Activated T-cell treated with anti-CD3 and anti-CD28 coated beads, Interleukin-2, amount 50 U/mL, for 72 hours (primary cell): Measurements from ENCODE around the gene INPP4B. TPM values are rescaled to one million over a fixed set of nuclear protein-coding genes. Genes with fewer than 3 reads are reported as not detected.
A peak's percentile ranks its signal among the peaks of the same experiment; 100 is the strongest.
"Not testable (repeated sequence)": the region's sequence is repeated elsewhere in the genome, so short reads cannot be mapped to it uniquely, and the experiment has no call there.

Experiments used
- ATAC-seq, 2 donors: fragments of 150-1000 bp; cut with Tn5 transposase; replicated peaks in 1 of 2; 2 replicates each; pipeline ENCODE4 v1.10.0; 2021; ENCODE audit warnings: moderate library complexity in 2 of 2, mild to moderate bottlenecking in 1 of 2
- DNase-seq, 2 donors: peaks; one replicate each; pipeline ENCODE4 v3.0.0; 2021 to 2022; ENCODE audit warnings: mixed read lengths in 1 of 2
- H3K27ac Mint-ChIP-seq: one replicate; pipeline ENCODE4 v1.8.0; 2022; ENCODE audit warnings: mild to moderate bottlenecking, moderate library complexity, mixed read lengths
- H3K27me3 Mint-ChIP-seq: one replicate; pipeline ENCODE4 v1.8.0; 2022; ENCODE audit warnings: low read depth, mixed read lengths
- H3K36me3 Mint-ChIP-seq, 2 donors: one replicate each; pipeline ENCODE4 v1.8.0; 2022; ENCODE audit warnings: mixed read lengths in 2 of 2, mild to moderate bottlenecking in 1 of 2; ENCODE audit not compliant: insufficient read depth in 2 of 2
- H3K4me1 Mint-ChIP-seq: one replicate; pipeline ENCODE4 v1.8.0; 2022; ENCODE audit warnings: low read depth, mixed read lengths
- H3K4me3 Mint-ChIP-seq, 2 donors: one replicate each; pipeline ENCODE4 v1.8.0; 2022; ENCODE audit warnings: mild to moderate bottlenecking in 2 of 2, mixed read lengths in 2 of 2, moderate library complexity in 2 of 2
- H3K9me3 Mint-ChIP-seq, 2 donors: one replicate each; pipeline ENCODE4 v1.8.0; 2022; ENCODE audit warnings: mixed read lengths in 2 of 2
- total RNA-seq, 2 donors: library from RNA; stranded (reverse); gene quantifications; one replicate each; pipeline ENCODE4 v1.2.3, GENCODE V29; 2022

Gene INPP4B
- total RNA-seq, 2 donors from 2014 or later, result 64.9 to 67.3 TPM

- Mint-ChIP-seq H3K4me1 (no peaks in the 10 kb centered on the region), H3K27ac (no peak overlapping the region), H3K4me3 (no peak overlapping the region), H3K36me3 (peaks cover 4 to 23% of the 10 kb centered on the region in 2 donors), H3K27me3 (no peaks in the 10 kb centered on the region), H3K9me3 (no peaks in the 10 kb centered on the region)
- no peak for ATAC-seq
- no peak for DNase-seq
These were observed 750.1 kb downstream of the INPP4B start for GRCh38 chr4:142095886-142096605.

- no peak overlapping the region for H3K4me3 Mint-ChIP-seq
- ATAC-seq, result no peak
These were observed 753.2 kb downstream of the INPP4B start for GRCh38 chr4:142092941-142093340.

GRCh38 chr4:142091691-142092182 lies 754.4 kb downstream of the INPP4B start:
- Mint-ChIP-seq H3K9me3 (no peaks in the 10 kb centered on the region), H3K4me1 (no peaks in the 10 kb centered on the region), H3K36me3 (peaks cover 2 to 23% of the 10 kb centered on the region in 2 donors), H3K27me3 (no peaks in the 10 kb centered on the region), H3K4me3 (no peak overlapping the region), H3K27ac (no peak overlapping the region)
- no peak for ATAC-seq
- no peak for DNase-seq

More at GRCh38 chr4:142092941-142093340, 753.2 kb downstream of the INPP4B start:
- Mint-ChIP-seq H3K9me3 (no peaks in the 10 kb centered on the region), H3K36me3 (peaks cover 2 to 24% of the 10 kb centered on the region in 2 donors), H3K27ac (no peak overlapping the region), H3K27me3 (no peaks in the 10 kb centered on the region), H3K4me1 (no peaks in the 10 kb centered on the region)
- no peak for DNase-seq

GRCh38 chr4:142091085-142091513 lies 755.0 kb downstream of the INPP4B start:
- H3K4me1 Mint-ChIP-seq, result no peaks in the 10 kb centered on the region
- no peaks in the 10 kb centered on the region for H3K9me3 Mint-ChIP-seq
- H3K4me3 Mint-ChIP-seq, result no peak overlapping the region
- H3K36me3 Mint-ChIP-seq, result peaks cover 2 to 24% of the 10 kb centered on the region in 2 donors
- H3K27me3 Mint-ChIP-seq, result no peaks in the 10 kb centered on the region
- no peak overlapping the region for H3K27ac Mint-ChIP-seq
- DNase-seq (no peak), ATAC-seq (no peak)

GRCh38 chr4:142088906-142089305 lies 757.2 kb downstream of the INPP4B start:
- peaks cover 2 to 17% of the 10 kb centered on the region in 2 donors for H3K36me3 Mint-ChIP-seq
- H3K4me3 Mint-ChIP-seq, result no peak overlapping the region

GRCh38 chr4:142085513-142086292 lies 760.4 kb downstream of the INPP4B start:
- H3K9me3 Mint-ChIP-seq, result no peaks in the 10 kb centered on the region
- no peaks in the 10 kb centered on the region for H3K27me3 Mint-ChIP-seq
- no peak for ATAC-seq
- H3K36me3 Mint-ChIP-seq, result peaks cover 2 to 21% of the 10 kb centered on the region in 2 donors
- H3K27ac Mint-ChIP-seq, result peak overlapping the region; percentile 37
- no peaks in the 10 kb centered on the region for H3K4me1 Mint-ChIP-seq
- H3K4me3 Mint-ChIP-seq, result no peak overlapping the region
- DNase-seq, result no peak

More at GRCh38 chr4:142088906-142089305, 757.2 kb downstream of the INPP4B start:
- no peaks in the 10 kb centered on the region for H3K27me3 Mint-ChIP-seq
- no peak overlapping the region for H3K27ac Mint-ChIP-seq
- no peaks in the 10 kb centered on the region for H3K9me3 Mint-ChIP-seq
- no peaks in the 10 kb centered on the region for H3K4me1 Mint-ChIP-seq
- no peak for ATAC-seq
- DNase-seq, result no peak

GRCh38 chr4:142083264-142083663 lies 762.8 kb downstream of the INPP4B start:
- DNase-seq, result no peak
- H3K4me1 Mint-ChIP-seq, result no peaks in the 10 kb centered on the region
- ATAC-seq, result no peak
- no peak overlapping the region for H3K4me3 Mint-ChIP-seq
- H3K36me3 Mint-ChIP-seq, result peaks cover 2 to 22% of the 10 kb centered on the region in 2 donors
- H3K27me3 Mint-ChIP-seq, result no peaks in the 10 kb centered on the region
- no peak overlapping the region for H3K27ac Mint-ChIP-seq
- no peaks in the 10 kb centered on the region for H3K9me3 Mint-ChIP-seq

GRCh38 chr4:142081025-142081424 lies 765.1 kb downstream of the INPP4B start:
- ATAC-seq, result no peak
- H3K4me3 Mint-ChIP-seq, result no peak overlapping the region
- DNase-seq, result no peak
- H3K36me3 Mint-ChIP-seq, result peaks cover 2 to 18% of the 10 kb centered on the region in 2 donors
- H3K27ac Mint-ChIP-seq, result no peak overlapping the region
- H3K27me3 Mint-ChIP-seq, result no peaks in the 10 kb centered on the region
- no peaks in the 10 kb centered on the region for H3K9me3 Mint-ChIP-seq
- no peaks in the 10 kb centered on the region for H3K4me1 Mint-ChIP-seq

GRCh38 chr4:142079959-142080358 lies 766.1 kb downstream of the INPP4B start:
- H3K27me3 Mint-ChIP-seq, result no peaks in the 10 kb centered on the region
- no peaks in the 10 kb centered on the region for H3K9me3 Mint-ChIP-seq
- no peak overlapping the region for H3K4me3 Mint-ChIP-seq
- ATAC-seq, result no peak
- no peak for DNase-seq
- H3K4me1 Mint-ChIP-seq, result no peaks in the 10 kb centered on the region
- no peak overlapping the region for H3K27ac Mint-ChIP-seq
- peaks cover 2 to 16% of the 10 kb centered on the region in 2 donors for H3K36me3 Mint-ChIP-seq

GRCh38 chr4:142077048-142077447 lies 769.1 kb downstream of the INPP4B start:
- Mint-ChIP-seq H3K27me3 (no peaks in the 10 kb centered on the region), H3K27ac (no peak overlapping the region)
- no peak for DNase-seq

GRCh38 chr4:142068304-142068703 lies 777.8 kb downstream of the INPP4B start:
- ATAC-seq, H3K27me3 Mint-ChIP-seq, H3K4me3 Mint-ChIP-seq, H3K27ac Mint-ChIP-seq, H3K4me1 Mint-ChIP-seq, DNase-seq: not testable (repeated sequence)
- Mint-ChIP-seq H3K36me3 (peaks cover 24 to 41% of the 10 kb centered on the region in 2 donors), H3K9me3 (peaks cover 5 to 17% of the 10 kb centered on the region in 2 donors)

More at GRCh38 chr4:142077048-142077447, 769.1 kb downstream of the INPP4B start:
- no peak for ATAC-seq
- H3K9me3 Mint-ChIP-seq, result no peaks in the 10 kb centered on the region
- H3K36me3 Mint-ChIP-seq, result peaks cover 3 to 24% of the 10 kb centered on the region in 2 donors
- no peak overlapping the region for H3K4me3 Mint-ChIP-seq
- no peaks in the 10 kb centered on the region for H3K4me1 Mint-ChIP-seq

- DNase-seq, ATAC-seq, H3K4me3 Mint-ChIP-seq, H3K4me1 Mint-ChIP-seq, H3K27me3 Mint-ChIP-seq, H3K27ac Mint-ChIP-seq: not testable (repeated sequence)
- Mint-ChIP-seq H3K36me3 (peaks cover 25 to 43% of the 10 kb centered on the region in 2 donors), H3K9me3 (peaks cover 4 to 17% of the 10 kb centered on the region in 2 donors)
These were observed 779.5 kb downstream of the INPP4B start for GRCh38 chr4:142066562-142066961.

- ATAC-seq, result no peak
- Mint-ChIP-seq H3K4me3 (no peak overlapping the region), H3K27ac (no peak overlapping the region), H3K27me3 (no peaks in the 10 kb centered on the region), H3K4me1 (peaks cover 6% of the 10 kb centered on the region), H3K9me3 (peaks cover 2 to 12% of the 10 kb centered on the region in 2 donors), H3K36me3 (peaks cover 20 to 36% of the 10 kb centered on the region in 2 donors)
- no peak for DNase-seq
These were observed 780.9 kb downstream of the INPP4B start for GRCh38 chr4:142065086-142065647.
